Neural progenitor cell (in vitro differentiated cells): Measurements from ENCODE around the gene RHBDL2. TPM values are rescaled to one million over a fixed set of nuclear protein-coding genes. Genes with fewer than 3 reads are reported as not detected.

Experiments used
- DNase-seq: peaks from one replicate; pipeline ENCODE4 v3.0.0-alpha.2; 2016; ENCODE audit warnings: low spot score
- H2AFZ ChIP-seq: fragments of 200-600 bp; sonication (generic); replicated peaks from 2 replicates; pipeline ENCODE4 v1.6.1; 2016; ENCODE audit warnings: antibody characterized with exemption
- H3F3A ChIP-seq: fragments of 200-600 bp; sonication (generic); 2 replicates; pipeline ENCODE4 v1.6.1; 2016; ENCODE audit warnings: antibody characterized with exemption, low read depth
- H3K27ac ChIP-seq: fragments of 200-600 bp; sonication (generic); 2 replicates; pipeline ENCODE4 v1.5.1; 2016; ENCODE audit warnings: mild to moderate bottlenecking
- H3K27me3 ChIP-seq: fragments of 200-600 bp; sonication (generic); 2 replicates; pipeline ENCODE4 v1.6.1; 2016; ENCODE audit warnings: mild to moderate bottlenecking, moderate library complexity
- H3K36me3 ChIP-seq: fragments of 200-600 bp; sonication (generic); 2 replicates; pipeline ENCODE4 v1.5.1; 2016
- H3K4me1 ChIP-seq: fragments of 200-600 bp; sonication (generic); 2 replicates; pipeline ENCODE4 v1.6.1; 2016; ENCODE audit warnings: mixed run types
- H3K4me2 ChIP-seq: fragments of 200-600 bp; sonication (generic); 2 replicates; pipeline ENCODE4 v1.6.1; 2016
- H3K4me3 ChIP-seq: fragments of 200-600 bp; sonication (generic); 2 replicates; pipeline ENCODE4 v1.5.1; 2016
- H3K79me2 ChIP-seq: fragments of 200-600 bp; sonication (generic); 2 replicates; pipeline ENCODE4 v1.6.1; 2016; ENCODE audit warnings: low read depth
- H3K9ac ChIP-seq: fragments of 200-600 bp; sonication (generic); 2 replicates; pipeline ENCODE4 v1.6.1; 2016
- H3K9me3 ChIP-seq: fragments of 200-600 bp; sonication (generic); 2 replicates; pipeline ENCODE4 v1.5.1; 2016; ENCODE audit warnings: low read depth
- H4K20me1 ChIP-seq: fragments of 200-600 bp; sonication (generic); 2 replicates; pipeline ENCODE4 v1.6.1; 2016; ENCODE audit warnings: low read depth
- H3K27ac Mint-ChIP-seq: 3 replicates; pipeline ENCODE4 v1.8.0; 2021; ENCODE audit warnings: mixed read lengths
- H3K27me3 Mint-ChIP-seq: 2 replicates; pipeline ENCODE4 v1.8.0; 2022; ENCODE audit warnings: low read depth, mild to moderate bottlenecking, inconsistent platforms, moderate library complexity, mixed read lengths; ENCODE audit not compliant: insufficient read depth
- H3K36me3 Mint-ChIP-seq: 3 replicates; pipeline ENCODE4 v1.8.0; 2021; ENCODE audit warnings: mixed read lengths
- H3K4me1 Mint-ChIP-seq: 3 replicates; pipeline ENCODE4 v1.8.0; 2021; ENCODE audit warnings: mixed read lengths
- H3K4me3 Mint-ChIP-seq: 3 replicates; pipeline ENCODE4 v1.8.0; 2021; ENCODE audit warnings: mild to moderate bottlenecking, moderate library complexity, mixed read lengths
- H3K9me3 Mint-ChIP-seq: 3 replicates; pipeline ENCODE4 v1.8.0; 2020; ENCODE audit warnings: mixed read lengths
- EZH2 ChIP-seq: fragments of 200-600 bp; sonication (generic); IDR thresholded peaks from 2 replicates; pipeline ENCODE4 v1.6.1; 2017; ENCODE audit warnings: antibody characterized with exemption, mild to moderate bottlenecking, moderate library complexity
- EZH2phosphoT487 ChIP-seq: fragments of 200-600 bp; sonication (generic); IDR thresholded peaks from 2 replicates; pipeline ENCODE4 v1.6.1; 2017; ENCODE audit warnings: antibody characterized with exemption
- total RNA-seq: library from RNA; depleted of rRNA; stranded (reverse); fragments of >200 nt; gene quantifications from 2 replicates; pipeline ENCODE4 v1.2.3, GENCODE V29; 2015; ENCODE audit warnings: low replicate concordance
- TF ChIP-seq, protein P1 (sequence below): fragments of 200-600 bp; sonication (generic); IDR thresholded peaks from 2 replicates; pipeline ENCODE4 v1.5.1; 2017; ENCODE audit warnings: antibody characterized with exemption, mild to moderate bottlenecking

Gene RHBDL2
- total RNA-seq, 1 donor from 2014 or later = not detected

DNA sequence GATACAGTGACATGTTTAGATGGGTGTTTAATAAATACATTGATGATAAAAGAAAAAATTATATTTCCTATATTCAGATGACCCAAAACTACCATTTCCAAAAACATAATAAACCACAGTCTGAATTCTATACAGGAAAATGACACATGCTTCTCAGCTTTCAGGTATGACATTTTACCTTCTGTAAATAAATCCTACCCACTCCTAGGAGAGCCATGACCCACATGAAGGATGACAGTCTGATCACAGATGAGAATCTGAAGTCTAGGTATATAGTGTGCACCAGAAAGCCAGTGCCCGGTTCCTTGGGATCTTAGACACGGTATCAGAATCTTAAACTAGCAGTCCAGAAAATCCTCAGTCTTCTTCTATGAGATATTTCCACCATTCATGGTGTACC lies 56.5 kb downstream of the RHBDL2 start:
- H3F3A ChIP-seq = peaks cover 4% of the 10 kb centered on the region
- no peaks in the 10 kb centered on the region for H3K36me3 ChIP-seq
- H3K9ac ChIP-seq = no peak overlapping the region
- DNase-seq = no peak
- H2AFZ ChIP-seq = no peak overlapping the region
- no peaks in the 10 kb centered on the region for H3K9me3 Mint-ChIP-seq
- H3K4me3 ChIP-seq = no peak overlapping the region
- no peak overlapping the region for H3K27ac Mint-ChIP-seq
- no peaks in the 10 kb centered on the region for H3K4me1 ChIP-seq
- no peak for TF ChIP-seq EZH2
- TF ChIP-seq, protein P1, sequence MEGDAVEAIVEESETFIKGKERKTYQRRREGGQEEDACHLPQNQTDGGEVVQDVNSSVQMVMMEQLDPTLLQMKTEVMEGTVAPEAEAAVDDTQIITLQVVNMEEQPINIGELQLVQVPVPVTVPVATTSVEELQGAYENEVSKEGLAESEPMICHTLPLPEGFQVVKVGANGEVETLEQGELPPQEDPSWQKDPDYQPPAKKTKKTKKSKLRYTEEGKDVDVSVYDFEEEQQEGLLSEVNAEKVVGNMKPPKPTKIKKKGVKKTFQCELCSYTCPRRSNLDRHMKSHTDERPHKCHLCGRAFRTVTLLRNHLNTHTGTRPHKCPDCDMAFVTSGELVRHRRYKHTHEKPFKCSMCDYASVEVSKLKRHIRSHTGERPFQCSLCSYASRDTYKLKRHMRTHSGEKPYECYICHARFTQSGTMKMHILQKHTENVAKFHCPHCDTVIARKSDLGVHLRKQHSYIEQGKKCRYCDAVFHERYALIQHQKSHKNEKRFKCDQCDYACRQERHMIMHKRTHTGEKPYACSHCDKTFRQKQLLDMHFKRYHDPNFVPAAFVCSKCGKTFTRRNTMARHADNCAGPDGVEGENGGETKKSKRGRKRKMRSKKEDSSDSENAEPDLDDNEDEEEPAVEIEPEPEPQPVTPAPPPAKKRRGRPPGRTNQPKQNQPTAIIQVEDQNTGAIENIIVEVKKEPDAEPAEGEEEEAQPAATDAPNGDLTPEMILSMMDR = no peak
- H3K27me3 Mint-ChIP-seq = no peaks in the 10 kb centered on the region
- no peaks in the 10 kb centered on the region for H3K27me3 ChIP-seq
- no peaks in the 10 kb centered on the region for H4K20me1 ChIP-seq
- H3K36me3 Mint-ChIP-seq = no peaks in the 10 kb centered on the region
- no peaks in the 10 kb centered on the region for H3K4me1 Mint-ChIP-seq
- no peak overlapping the region for H3K4me3 Mint-ChIP-seq
- H3K4me2 ChIP-seq = no peak overlapping the region
- no peaks in the 10 kb centered on the region for H3K79me2 ChIP-seq
- H3K9me3 ChIP-seq = no peaks in the 10 kb centered on the region
- H3K27ac ChIP-seq = no peak overlapping the region

DNA sequence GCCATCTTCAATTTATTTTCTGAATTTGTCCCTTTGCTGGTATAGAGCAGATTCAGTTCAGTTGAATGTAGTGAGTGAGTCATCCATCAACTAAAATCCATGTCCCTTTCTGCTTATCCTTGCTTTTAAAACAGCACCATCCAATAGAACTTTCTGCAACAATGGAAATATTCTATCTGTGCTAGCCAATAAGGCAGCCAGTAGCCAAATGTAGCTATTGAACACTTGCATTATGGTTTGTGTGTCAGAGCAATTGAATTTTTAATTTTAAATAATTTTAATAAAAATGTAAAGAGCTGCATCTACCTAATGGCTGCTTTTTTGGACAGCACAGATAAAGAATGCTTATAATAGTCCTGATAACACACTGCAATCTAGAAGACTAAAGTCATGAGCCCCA lies 60.1 kb downstream of the RHBDL2 start, which contains the start of gene GJA9:
TSS of gene GJA9 (minus strand) at position 101 of the 400 bp plus-strand sequence. CDS start 5,489 bp downstream, outside the sequence.
- H3K27ac ChIP-seq = no peak within 1 kb of the TSS
- no peak within 1 kb of the TSS for H3K27ac Mint-ChIP-seq
- no peak within 1 kb of the TSS for H3K4me3 ChIP-seq
- no peaks in the 10 kb centered on the region for H3K9me3 Mint-ChIP-seq
- H3K9me3 ChIP-seq = no peaks in the 10 kb centered on the region
- H4K20me1 ChIP-seq = no peaks in the 10 kb centered on the region
- H3K4me3 Mint-ChIP-seq = no peak within 1 kb of the TSS
- no peak within 1 kb of the TSS for H2AFZ ChIP-seq
- TF ChIP-seq EZH2 (no peak), EZH2phosphoT487 (no peak)
- TF ChIP-seq, protein P1 = no peak
- H3F3A ChIP-seq = peaks cover 4% of the 10 kb centered on the region
- H3K9ac ChIP-seq = no peak within 1 kb of the TSS
- H3K4me2 ChIP-seq = no peak within 1 kb of the TSS
- no peaks in the 10 kb centered on the region for H3K36me3 Mint-ChIP-seq
- H3K27me3 Mint-ChIP-seq = no peaks in the 10 kb centered on the region
- H3K4me1 Mint-ChIP-seq = no peaks in the 10 kb centered on the region
- DNase-seq = no peak
- no peaks in the 10 kb centered on the region for H3K36me3 ChIP-seq
- no peaks in the 10 kb centered on the region for H3K79me2 ChIP-seq
- H3K27me3 ChIP-seq = no peaks in the 10 kb centered on the region
- no peaks in the 10 kb centered on the region for H3K4me1 ChIP-seq

DNA sequence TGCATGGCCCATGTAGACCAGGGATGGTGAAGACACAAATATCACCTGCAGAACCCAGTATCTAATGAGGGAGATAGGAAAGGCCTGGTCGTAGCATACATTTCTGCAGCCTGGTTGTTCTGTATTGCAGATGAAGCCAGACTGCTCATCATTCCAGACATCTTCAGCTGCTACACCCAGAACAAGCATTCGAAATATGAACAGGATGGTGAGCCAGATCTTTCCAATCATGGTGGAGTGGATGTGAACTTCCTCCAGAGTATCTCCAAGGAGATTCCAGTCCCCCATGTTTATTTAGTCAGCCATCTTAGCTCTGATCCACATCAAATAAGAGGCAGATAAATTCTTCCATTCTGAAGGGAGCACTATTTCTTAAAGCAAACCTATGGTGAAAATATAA lies 65.8 kb downstream of the RHBDL2 start:
- H3K79me2 ChIP-seq = peaks cover 34% of the 10 kb centered on the region
- no peak overlapping the region for H3K9ac ChIP-seq
- peaks cover 13% of the 10 kb centered on the region for H3F3A ChIP-seq
- DNase-seq = no peak
- no peak overlapping the region for H3K27ac ChIP-seq
- TF ChIP-seq, protein P1 = no peak
- TF ChIP-seq EZH2phosphoT487 = no peak
- Mint-ChIP-seq H3K27ac (no peak overlapping the region), H3K4me3 (no peak overlapping the region), H3K9me3 (no peaks in the 10 kb centered on the region), H3K4me1 (peaks cover 18% of the 10 kb centered on the region), H3K36me3 (peaks cover 2% of the 10 kb centered on the region), H3K27me3 (no peaks in the 10 kb centered on the region)
- no peaks in the 10 kb centered on the region for H3K9me3 ChIP-seq
- no peak overlapping the region for H3K4me2 ChIP-seq
- no peak overlapping the region for H3K4me3 ChIP-seq
- no peaks in the 10 kb centered on the region for H3K36me3 ChIP-seq
- peaks cover 12% of the 10 kb centered on the region for H4K20me1 ChIP-seq
- peaks cover 9% of the 10 kb centered on the region for H3K4me1 ChIP-seq
- no peaks in the 10 kb centered on the region for H3K27me3 ChIP-seq
- no peak overlapping the region for H2AFZ ChIP-seq
